Ectodermal cell (in vitro differentiated cells): ENCODE measurements around the gene ZNF628.
"Not testable (repeated sequence)": the region's sequence is repeated elsewhere in the genome, so short reads cannot be mapped to it uniquely, and the experiment has no call there.

ENCODE experiments used
- H3K27ac ChIP-seq: 2 replicates; pipeline ENCODE4 v1.7.0; 2013; ENCODE audit warnings: mild to moderate bottlenecking, low read depth, low read length; ENCODE audit not compliant: insufficient read depth, poor library complexity, severe bottlenecking
- H3K27me3 ChIP-seq: 2 replicates; pipeline ENCODE4 v1.7.0; 2013; ENCODE audit warnings: mild to moderate bottlenecking, low read length; ENCODE audit not compliant: insufficient read depth, control insufficient read depth, poor library complexity, severe bottlenecking
- H3K36me3 ChIP-seq: one replicate; pipeline ENCODE4 v1.7.0; 2013; ENCODE audit warnings: low read length; ENCODE audit not compliant: control insufficient read depth, insufficient read depth
- H3K4me1 ChIP-seq: one replicate; pipeline ENCODE4 v1.7.0; 2013; ENCODE audit warnings: low read length; ENCODE audit not compliant: control insufficient read depth, insufficient read depth
- H3K4me3 ChIP-seq: 2 replicates; pipeline ENCODE4 v1.7.0; 2013; ENCODE audit warnings: low read depth, low read length, control low read depth; ENCODE audit not compliant: insufficient read depth
- H3K9me3 ChIP-seq: 2 replicates; pipeline ENCODE4 v1.7.0; 2013; ENCODE audit warnings: mild to moderate bottlenecking, low read length, moderate library complexity; ENCODE audit not compliant: control insufficient read depth
- WGBS, 2 experiments: methylation state at CpG; one replicate each; pipeline ENCODE4 v1.1.7; 2013; ENCODE audit warnings: missing lambda C conversion rate in 2 of 2; 5-methylcytosine and 5-hydroxymethylcytosine counted together

The ZNF628 gene

DNA sequence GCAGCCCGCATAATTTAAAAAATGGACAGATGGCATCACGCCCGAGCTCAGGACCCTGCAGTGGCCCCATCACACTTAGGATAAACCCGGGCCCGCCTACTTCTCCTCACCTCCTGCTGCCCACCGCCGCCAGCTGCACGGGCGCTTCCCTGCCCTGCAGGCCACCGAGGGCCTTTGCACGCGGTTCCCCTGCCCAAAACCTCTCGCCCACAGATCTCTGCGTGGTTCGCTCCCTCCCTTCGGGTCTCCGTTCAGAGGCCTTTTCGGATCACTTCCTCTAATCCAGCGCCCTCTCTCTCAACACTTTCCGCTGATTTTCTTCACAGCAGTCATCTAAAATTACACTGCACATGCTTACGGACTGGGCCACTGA is 35.1 kb upstream of the ZNF628 start:
- no peak overlapping the region for H3K27ac ChIP-seq
- H3K9me3 ChIP-seq: no peaks in the 10 kb centered on the region
- H3K27me3 ChIP-seq: peaks cover 87% of the 10 kb centered on the region
- H3K4me3 ChIP-seq: no peak overlapping the region
- peaks cover 19% of the 10 kb centered on the region for H3K4me1 ChIP-seq
- no peaks in the 10 kb centered on the region for H3K36me3 ChIP-seq
- WGBS, 2 experiments: 9 to 10% methylated on average over 21 of the region's 21 CpGs

DNA sequence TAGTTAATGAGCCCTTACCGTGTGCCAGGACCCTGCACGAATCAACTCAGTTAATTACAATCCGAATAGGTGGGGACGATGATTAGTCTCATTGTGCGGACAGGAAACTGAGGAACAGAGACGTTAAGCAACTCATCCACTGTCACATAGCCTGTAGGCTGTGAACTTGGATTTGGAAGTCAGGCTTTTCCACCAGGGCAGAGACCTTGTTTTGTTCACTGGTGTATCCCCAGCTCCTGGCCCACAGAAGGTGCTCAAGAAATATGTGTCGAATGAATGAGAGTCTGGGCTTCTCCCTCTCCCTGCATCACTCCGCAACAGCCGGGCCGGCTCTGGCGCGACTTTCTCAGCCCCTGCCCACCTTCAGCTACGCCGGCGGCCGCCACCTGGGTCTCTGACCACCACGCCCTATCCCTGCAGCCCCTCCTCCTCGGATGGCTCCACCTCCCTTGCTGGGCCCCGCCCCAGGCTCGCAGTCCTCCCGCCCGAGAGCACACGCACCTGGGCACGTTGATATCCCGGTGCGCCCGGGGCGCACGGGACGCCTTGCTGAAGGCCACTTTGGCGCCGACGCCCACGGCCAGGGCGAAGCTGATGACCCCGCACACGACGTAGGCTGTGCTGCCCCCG is 34.6 kb upstream of the ZNF628 start:
- Histone ChIP-seq H3K4me3 (no peak overlapping the region), H3K9me3 (no peaks in the 10 kb centered on the region), H3K27ac (no peak overlapping the region), H3K27me3 (peaks cover 93% of the 10 kb centered on the region), H3K4me1 (peaks cover 19% of the 10 kb centered on the region), H3K36me3 (no peaks in the 10 kb centered on the region)
- 3 to 4% methylated on average over 39 of the region's 39 CpGs for WGBS, 2 experiments

DNA sequence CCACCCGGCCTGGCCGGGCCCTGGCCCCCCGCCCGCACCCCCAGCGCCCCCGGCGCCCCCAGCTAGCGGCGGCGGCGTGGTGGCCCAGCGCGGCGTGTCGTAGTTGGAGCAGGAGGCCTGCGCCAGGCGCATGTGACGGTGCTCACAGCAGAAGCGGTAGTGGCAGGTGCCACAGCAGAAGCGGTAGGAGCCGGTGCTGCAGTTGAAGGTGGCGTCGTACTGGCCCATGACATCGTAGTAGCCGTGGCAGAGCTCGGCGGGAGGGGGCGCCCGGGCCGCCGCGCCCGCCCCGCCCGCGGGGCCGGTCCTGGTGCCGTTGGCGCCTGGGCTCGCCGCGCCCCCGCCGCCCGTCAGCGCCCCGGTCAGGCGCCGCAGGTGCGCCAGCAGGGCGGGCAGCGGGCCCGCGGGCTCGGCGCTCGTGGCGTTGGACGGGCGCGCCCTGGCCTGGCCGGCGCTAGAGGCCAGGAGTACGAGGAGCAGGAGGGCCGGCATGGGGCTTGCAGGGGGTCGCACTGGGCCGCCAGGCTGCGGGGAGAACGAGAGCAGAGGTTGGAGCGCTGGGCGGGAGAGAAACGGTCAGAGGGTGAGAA is 34.0 kb upstream of the ZNF628 start:
- Histone ChIP-seq H3K27ac (no peak overlapping the region), H3K4me3 (no peak overlapping the region), H3K36me3 (no peaks in the 10 kb centered on the region), H3K4me1 (peaks cover 19% of the 10 kb centered on the region), H3K27me3 (peaks cover 99% of the 10 kb centered on the region), H3K9me3 (no peaks in the 10 kb centered on the region)
- WGBS, 2 experiments: 1 to 2% methylated on average over 72 of the region's 72 CpGs

DNA sequence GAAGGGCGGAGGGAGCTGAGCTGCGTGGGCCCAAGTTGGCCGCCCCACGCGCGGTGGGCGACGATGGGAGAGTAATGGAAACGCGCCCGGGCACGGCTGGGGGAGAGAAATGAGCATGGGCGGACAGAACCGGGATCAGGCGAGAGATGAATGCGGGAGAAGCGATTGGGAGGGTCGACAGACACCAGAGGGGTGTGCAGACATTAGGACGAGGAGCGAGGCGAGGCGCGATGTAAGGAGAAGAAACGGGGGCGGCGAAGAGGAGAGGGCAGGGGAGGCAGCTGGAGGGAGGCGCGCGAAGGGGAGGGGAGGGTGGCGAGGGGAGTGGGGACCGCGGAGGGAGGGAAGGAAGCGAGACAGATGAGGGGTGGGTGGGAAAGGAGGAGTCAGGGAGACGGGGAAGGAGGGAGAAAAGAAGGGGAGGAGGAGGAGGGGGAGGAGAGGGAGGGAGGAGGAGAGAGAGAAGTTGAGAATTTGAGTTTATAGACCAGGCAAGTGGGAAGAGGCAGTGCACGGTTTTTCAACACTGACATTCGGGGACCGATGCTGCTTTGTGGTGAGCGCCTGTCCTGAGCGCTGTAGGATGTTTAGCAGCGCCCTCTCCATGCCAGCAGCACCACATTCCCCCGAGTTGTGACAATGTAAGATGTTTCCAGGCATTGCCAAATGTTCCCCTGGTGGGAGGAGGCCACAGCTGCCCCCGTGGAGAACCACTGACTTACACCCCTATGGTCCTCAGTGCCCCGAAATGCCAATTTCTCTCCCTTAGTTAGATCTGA is 33.2 kb upstream of the ZNF628 start, which contains the start of gene SHISA7:
Gene SHISA7, minus strand, starts transcription at position 256 of the 779 bp plus-strand sequence. CDS start 437 bp downstream, outside the sequence.
- H3K4me3 ChIP-seq: no peak within 1 kb of the TSS
- H3K27me3 ChIP-seq: peaks cover 100% of the 10 kb centered on the region

DNA sequence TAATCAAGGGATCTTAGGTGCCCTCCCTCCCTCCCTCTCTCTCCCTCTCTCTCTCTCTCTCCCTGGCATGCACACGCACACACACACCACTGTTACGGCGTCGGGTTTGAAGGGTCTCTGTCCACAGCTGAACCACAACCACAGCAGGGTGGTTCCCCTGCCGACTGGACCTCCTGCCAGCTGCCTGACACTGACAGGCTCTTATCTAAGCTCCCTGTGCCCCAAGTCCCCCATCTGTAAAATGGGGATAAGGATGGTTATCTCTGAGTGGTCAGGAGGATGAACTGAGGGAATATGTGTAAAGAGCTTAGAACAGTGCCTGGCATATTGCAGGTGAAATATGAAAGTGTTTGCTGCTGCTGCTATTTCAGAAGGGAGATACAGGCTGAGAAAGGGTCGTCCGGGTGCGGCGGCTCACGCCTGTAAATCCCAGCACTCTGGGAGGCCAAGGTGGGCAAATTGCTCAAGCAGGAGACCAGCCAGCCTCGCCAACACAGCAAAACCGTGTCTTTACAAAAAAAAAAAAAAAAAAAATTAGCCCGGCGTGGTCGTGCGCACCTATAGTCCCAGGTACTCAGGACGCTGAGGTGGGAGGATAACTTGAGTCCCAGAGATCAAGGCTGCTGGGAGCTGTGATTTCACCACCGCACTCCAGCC is 32.5 kb upstream of the ZNF628 start:
- peaks cover 100% of the 10 kb centered on the region for H3K27me3 ChIP-seq
- H3K4me3 ChIP-seq: no peak overlapping the region
- 32 to 37% methylated on average over 18 of the region's 18 CpGs for WGBS, 2 experiments
- no peaks in the 10 kb centered on the region for H3K9me3 ChIP-seq
- no peak overlapping the region for H3K27ac ChIP-seq
- peaks cover 19% of the 10 kb centered on the region for H3K4me1 ChIP-seq
- no peaks in the 10 kb centered on the region for H3K36me3 ChIP-seq

More for the DNA sequence above, 33.2 kb upstream of the ZNF628 start, which contains the start of gene SHISA7:
- Histone ChIP-seq H3K9me3 (no peaks in the 10 kb centered on the region), H3K4me1 (peaks cover 19% of the 10 kb centered on the region), H3K36me3 (no peaks in the 10 kb centered on the region), H3K27ac (no peak within 1 kb of the TSS)
- WGBS, 2 experiments: 3% methylated on average over 43 of the region's 43 CpGs

DNA sequence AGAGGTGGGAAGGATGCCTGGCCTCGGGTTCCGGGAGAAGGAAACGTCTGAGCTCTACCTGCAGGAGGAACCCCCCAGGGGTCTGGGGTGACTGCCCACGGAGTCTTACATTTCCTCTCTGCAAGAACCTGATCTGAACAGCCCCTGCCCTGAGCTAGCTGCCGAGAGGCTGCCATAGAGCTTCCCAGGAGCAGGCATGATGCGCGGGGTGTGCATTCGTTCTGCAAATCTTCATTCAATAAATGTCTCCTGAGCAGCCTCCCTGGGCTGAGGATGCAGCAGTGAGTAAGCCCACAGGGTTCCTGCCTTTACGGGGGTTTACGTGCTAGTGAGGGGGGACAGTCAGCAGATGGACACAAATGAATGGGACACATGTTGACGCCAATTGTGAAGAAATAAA is 31.8 kb upstream of the ZNF628 start:
- Histone ChIP-seq H3K4me1 (peaks cover 19% of the 10 kb centered on the region), H3K27ac (no peak overlapping the region), H3K27me3 (peaks cover 100% of the 10 kb centered on the region), H3K9me3 (no peaks in the 10 kb centered on the region), H3K36me3 (no peaks in the 10 kb centered on the region), H3K4me3 (no peak overlapping the region)
- 48 to 51% methylated on average over 11 of the region's 11 CpGs for WGBS, 2 experiments

DNA sequence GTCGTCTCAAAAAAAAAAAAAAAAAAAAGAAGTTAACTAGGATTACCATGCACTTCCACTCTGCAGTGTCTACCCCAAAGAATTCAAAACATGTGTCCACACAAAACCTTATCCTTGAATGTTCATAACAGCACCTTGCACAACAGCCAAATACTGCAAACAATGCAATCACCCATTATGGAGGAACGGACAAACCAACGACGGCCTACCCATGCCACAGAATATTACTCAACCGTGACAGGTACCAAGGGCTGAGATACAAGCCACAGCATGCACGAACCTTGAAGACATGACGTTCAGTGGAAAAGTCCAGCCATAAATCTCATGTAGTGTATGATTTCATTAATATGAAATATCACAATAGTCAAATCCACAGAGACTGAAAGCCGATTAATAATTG is 30.4 kb upstream of the ZNF628 start:
- Histone ChIP-seq H3K27ac (no peak overlapping the region), H3K27me3 (peaks cover 100% of the 10 kb centered on the region), H3K9me3 (no peaks in the 10 kb centered on the region), H3K4me1 (peaks cover 8% of the 10 kb centered on the region), H3K4me3 (no peak overlapping the region), H3K36me3 (no peaks in the 10 kb centered on the region)
- WGBS, 2 experiments: 83 to 88% methylated on average over 8 of the region's 8 CpGs

DNA sequence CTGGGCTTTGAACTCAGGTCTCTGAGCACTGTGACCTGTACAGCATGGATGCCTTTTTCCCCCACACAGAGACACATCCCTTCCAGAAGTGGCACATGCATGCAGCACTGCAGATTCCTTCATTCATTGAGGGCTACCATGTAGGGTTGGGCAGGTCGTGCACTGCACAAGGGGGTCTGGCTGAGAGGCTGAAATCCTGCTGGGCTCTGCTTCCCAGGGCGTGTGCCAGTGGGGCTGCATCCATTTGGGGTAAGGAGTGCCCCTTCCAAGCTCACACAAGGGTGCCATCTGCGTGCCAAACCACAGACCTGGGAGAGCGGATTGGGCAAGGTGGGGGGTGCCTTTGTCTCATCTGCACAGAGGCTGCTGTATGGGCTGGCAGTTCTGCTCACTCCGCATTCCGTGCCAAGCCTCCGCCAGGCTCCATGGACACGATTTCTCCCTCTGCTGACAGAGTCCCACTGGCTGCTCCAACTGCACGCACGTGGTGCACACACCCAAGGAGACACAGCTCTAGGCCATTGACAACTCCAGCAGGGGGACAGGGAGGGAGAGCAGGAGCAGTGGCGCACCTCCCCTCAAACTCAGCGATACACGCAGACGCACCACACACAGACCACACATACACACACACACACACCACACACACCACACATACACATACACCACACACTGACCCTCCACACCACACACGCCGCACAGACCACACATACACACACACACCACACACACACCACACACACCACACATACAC is 28.8 kb upstream of the ZNF628 start:
- Histone ChIP-seq H3K4me1 (peaks cover 7% of the 10 kb centered on the region), H3K36me3 (no peaks in the 10 kb centered on the region), H3K27ac (no peak overlapping the region), H3K9me3 (no peaks in the 10 kb centered on the region), H3K27me3 (peaks cover 100% of the 10 kb centered on the region), H3K4me3 (no peak overlapping the region)
- 39 to 43% methylated on average over 16 of the region's 16 CpGs for WGBS, 2 experiments

DNA sequence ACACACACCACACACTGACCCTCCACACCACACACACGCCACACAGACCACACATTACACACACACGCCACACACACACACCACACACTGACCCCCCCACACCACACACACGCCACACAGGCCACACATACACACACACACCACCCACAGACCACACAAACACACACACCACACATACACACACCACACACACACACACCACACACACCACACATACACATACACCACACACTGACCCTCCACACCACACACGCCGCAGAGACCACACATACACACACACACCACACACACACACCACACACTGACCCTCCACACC is 28.3 kb upstream of the ZNF628 start:
- 82 to 92% methylated on average over 5 of the region's 5 CpGs for WGBS, 2 experiments
- H3K4me1 ChIP-seq, H3K36me3 ChIP-seq, H3K9me3 ChIP-seq, H3K27ac ChIP-seq, H3K4me3 ChIP-seq: not testable (repeated sequence)
- peaks cover 96% of the 10 kb centered on the region for H3K27me3 ChIP-seq
